GM18517 (cell line): ENCODE results near the gene MOB3C.
"Not testable (repeated sequence)": the region's sequence is repeated elsewhere in the genome, so short reads cannot be mapped to it uniquely, and the experiment has no call there.

ENCODE experiments used
- ATAC-seq: cut with Tn5 transposase; IDR thresholded peaks from one replicate; pipeline ENCODE4 v1.9.1; 2021; ENCODE audit warnings: mild to moderate bottlenecking, moderate library complexity; ENCODE audit not compliant: unreplicated experiment

MOB3C gene

DNA sequence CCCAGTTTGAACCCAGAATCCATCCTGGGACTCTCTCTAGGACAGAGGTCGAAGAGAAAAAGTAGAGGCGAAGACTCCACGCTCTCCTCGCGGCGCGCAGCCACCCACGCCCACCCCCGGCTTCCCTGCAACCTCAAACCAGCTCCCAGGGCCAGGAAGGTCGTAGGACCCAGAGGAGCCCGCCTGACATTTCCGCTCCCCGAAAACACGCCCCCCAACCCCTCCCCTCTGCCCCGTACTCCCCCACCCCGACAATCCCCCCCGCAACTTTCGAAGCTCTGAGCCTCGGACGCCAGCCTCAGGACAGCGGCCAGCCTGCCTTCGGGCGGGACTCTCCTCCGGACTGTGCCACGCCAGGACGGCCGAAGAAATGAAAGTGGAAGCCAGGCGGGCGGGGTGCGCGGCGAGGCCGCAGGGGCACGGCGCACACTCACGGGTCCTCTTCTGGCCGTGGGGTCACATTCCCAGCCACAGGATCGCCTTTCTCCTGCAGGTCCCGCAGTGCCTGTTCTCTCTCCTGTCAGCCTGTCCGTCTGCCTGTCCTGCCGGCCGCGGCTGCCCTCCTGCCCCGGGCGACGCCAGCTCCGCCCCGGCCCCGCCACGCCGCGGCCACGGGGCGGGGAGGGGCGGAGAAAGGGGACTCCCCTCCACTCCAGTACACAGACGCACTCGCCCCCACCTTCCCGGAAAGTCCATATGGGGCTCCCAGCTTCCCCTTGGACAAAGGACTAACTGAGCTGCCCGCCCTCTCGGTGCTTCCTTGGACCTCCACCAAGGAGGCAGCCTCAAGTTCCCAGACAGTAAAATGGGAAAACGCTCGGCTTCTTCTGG lies at the start of gene MOB3C:
Gene MOB3C (minus strand): TSS at position 535 of the 831 bp plus-strand sequence. CDS start 3,490 bp downstream, outside the sequence.
- ATAC-seq, result no peak

DNA sequence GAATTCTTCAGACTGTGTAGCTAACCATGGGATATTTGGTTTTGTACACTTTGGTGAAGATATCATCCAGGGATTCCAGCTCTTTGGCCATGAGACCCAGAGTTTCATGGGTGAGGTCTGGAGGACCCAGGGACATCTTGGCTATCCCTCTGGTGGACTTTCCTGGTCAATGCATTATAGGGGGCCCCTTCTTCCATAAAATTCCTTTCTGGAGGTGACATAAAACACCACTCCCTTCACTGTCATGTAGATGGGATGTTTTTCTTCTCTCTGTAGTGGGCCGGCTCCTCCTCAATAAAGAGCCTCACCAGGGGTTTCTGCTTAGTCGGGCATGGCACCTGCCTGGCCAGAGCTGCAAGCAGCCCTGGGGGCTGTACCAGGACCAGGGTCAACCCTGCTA lies 49.4 kb upstream of the MOB3C start:
- no peak for ATAC-seq

DNA sequence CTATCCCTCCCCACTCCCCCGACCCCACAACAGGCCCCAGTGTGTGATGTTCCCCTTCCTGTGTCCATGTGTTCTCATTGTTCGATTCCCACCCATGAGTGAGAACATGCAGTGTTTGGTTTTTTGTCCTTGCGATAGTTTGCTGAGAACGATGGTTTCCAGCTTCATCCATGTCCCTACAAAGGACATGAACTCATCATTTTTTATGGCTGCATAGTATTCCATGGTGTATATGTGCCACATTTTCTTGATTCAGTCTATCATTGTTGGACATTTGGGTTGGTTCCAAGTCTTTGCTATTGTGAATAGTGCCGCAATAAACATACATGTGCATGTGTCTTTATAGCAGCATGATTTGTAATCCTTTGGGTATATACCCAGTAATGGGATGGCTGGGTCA lies 46.3 kb upstream of the MOB3C start:
- not testable (repeated sequence) for ATAC-seq

DNA sequence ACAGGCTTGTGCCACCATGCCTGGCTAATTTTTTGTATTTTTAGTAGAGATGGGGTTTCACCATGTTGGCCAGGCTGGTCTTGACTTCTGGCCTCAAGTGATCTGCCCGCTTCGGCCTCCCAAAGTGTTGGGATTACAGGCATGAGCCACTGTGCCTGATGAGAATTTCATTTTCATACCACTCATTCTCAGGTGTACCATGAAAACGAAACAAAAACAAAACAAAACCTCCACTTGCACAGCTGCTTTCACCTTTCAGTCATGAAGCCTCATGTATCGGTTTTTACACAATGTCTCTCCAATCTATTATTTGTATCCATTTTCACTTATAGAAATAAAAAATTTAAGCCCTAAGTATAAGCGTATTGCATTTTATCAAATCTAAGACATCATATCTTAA lies 43.5 kb upstream of the MOB3C start:
- ATAC-seq, result peak; percentile 72

DNA sequence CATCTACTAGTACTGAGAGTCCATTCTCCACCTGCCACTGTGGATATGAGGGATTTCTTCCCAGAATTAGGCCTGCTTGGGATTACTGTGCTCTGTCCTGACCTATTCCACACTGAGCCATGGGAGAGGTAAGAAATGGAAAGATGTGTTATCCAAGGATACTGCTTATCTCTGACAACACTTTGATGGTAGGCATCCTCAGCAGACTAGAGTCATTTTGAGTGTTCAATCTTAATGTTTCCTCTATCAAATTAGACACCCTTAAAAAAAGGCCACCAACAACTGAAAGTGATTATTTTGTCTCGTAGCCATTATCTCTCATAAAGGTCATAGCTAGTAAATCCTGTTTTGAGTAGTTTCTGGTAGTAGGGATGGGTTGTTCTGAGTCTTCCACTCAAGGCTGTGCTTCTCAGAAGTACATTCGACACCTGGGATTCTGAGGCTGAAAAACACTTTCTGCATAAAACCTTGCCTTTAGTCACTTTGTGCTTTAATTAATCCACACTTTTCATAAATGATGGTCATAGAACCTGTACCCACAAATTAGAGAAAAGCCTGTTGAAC lies 42.8 kb upstream of the MOB3C start:
- no peak for ATAC-seq

DNA sequence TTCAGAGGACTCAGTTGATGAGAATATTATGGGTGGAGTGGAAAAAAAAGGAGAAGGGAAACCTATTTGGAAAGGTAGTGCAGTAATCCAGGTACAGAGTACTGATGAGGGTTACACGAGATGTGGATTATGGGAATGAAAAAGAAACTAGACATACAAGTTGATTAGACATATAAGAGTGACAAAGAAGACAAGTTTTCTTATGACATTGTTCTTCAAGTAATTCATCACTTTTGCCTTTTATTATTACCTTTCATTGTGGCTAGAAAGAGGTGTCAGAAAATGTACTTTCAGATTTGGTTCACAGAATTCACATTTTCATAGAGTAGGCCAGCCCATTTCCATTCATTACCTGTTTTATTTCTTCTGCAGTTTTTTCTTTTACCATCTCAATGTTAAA lies 41.2 kb upstream of the MOB3C start:
- no peak for ATAC-seq

DNA sequence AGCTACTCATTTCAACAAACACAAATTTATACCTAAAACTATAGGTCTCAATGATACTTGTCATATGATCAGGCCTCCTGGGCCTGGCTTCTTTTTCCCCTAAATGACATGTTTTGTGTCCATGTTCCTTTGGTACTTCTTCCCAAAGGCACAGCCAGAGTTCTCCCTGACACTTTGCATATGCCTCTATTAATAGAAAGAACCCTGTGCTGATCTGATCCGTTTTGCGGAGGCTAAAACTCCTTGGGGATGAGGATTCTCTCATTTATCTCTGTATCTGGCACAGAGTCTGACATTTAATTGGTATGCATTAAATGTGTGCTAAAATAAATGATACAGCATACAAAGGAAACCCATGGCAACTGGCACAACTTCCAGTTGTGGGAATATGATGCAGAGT lies 40.0 kb upstream of the MOB3C start:
- no peak for ATAC-seq

DNA sequence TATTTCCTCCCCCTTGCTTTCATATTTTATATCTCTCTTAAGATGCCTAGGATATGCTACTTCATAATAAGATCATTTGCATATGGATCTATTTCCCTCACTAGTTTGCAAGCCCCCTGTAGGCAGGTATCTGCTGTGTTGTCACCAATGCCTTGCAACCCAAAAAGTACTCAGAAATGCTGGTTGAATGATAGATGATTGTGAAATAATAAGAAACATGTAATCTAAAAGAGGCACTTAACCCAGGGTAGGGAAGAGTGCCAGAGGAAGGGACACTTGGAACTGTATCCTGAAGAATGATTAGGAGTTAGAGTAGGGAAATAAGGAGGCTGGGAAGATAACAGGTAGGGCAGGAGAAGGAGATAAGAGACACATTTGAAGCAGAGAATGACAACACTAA lies 39.2 kb upstream of the MOB3C start:
- ATAC-seq, result no peak

DNA sequence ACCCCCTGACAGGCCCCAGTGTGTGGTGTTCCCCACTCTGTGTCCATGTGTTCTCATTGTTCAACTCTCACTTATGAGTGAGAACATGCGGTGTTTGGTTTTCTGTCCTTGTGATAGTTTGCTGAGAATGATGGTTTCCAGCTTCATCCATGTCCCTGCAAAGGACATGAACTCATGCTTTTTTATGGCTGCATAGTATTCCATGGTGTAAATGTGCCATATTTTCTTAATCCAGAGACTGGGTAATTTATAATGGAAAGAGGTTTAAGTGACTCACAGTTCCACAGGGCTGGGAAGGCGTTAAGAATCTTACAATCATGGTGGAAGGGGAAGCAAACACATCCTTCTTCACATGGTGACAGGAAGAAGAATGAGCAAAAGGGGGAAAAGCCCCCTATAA lies 38.1 kb upstream of the MOB3C start:
- not testable (repeated sequence) for ATAC-seq

DNA sequence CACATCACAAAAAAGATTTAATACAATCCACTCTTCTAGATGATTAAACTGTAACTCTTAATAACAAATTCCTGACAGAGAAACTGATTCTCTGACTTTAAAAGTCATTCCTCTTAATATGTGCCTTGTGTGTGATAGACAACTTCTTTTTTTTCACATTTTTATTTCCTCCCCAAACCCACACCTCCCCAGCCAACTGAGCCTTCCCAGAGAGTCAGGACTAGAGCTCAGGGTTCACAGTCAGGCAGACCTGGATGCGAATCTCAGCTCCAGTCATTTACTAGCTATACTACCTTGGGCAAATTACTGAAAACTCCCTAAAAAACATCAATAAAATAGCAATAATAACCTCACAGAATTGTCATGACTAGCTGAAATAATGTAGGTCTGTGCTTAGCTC lies 37.4 kb upstream of the MOB3C start:
- no peak for ATAC-seq

DNA sequence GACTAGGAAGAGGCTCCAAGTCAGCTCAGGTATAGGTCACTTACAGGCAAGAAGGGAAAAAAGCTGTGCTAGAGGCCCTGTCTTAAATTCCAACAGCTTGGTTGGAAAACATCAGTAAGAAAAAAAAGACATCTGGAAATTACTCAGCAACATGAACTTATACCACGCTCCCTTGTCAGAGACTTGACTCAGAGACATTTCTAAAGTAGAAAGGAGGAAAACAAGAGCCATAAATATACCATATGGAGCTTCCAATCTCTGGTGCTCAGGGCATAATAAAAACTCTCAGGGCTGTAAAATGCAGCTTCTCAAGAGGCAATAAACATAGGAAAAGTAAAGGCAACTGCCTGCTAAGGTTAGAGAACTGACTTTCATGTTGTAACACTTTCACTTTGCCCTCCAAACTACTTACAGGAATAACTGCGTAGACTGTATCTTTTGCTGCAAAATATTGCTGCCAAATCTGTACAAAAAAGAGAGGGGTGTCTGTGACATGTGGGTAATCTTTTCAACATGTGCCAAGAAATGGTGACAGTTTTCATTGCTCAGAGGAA lies 36.9 kb upstream of the MOB3C start:
- ATAC-seq, result no peak

DNA sequence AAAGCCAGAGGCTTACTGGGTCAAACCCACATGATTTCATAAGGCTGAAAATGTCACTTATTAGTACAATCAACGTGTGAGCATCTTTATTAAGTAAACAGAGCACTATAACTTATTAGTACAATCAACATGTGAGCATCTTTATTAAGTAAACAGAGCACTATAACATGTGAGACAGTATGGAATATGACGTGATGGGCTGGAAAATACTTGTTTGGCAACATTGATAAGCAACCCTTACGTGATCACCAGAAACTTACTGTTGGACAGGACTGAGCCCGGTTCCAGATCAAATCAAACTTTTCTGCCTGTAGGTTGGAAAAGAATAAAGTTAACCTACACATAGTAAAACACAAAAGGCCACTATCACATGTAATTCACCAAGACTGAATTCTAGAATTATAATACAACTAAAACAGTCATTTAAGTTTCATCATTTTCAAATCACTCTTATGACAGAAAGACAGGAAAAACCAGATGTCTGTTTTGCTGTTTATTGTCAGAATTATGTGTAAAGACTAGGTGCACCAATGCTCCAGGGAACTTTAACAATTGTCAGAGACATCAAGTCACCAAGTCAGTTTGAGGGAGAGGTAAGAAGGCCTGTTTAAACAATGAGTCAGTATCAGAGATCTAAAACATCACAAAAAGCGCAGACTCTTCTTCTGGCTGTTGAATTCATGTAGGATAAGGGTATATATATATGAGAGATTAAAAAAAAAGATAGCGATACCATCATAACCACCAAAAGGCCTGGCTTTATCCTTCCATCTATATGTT lies 35.9 kb upstream of the MOB3C start:
- ATAC-seq, result no peak

DNA sequence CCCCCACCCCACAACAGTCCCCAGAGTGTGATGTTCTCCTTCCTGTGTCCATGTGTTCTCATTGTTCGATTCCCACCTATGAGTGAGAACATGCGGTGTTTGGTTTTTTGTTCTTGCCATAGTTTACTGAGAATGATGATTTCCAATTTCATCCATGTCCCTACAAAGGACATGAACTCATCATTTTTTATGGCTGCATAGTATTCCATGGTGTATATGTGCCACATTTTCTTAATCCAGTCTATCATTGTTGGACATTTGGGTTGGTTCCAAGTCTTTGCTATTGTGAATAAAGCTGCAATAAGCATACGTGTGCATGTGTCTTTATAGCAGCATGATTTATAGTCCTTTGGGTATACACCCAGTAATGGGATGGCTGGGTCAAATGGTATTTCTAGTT lies 34.5 kb upstream of the MOB3C start:
- ATAC-seq, result not testable (repeated sequence)

DNA sequence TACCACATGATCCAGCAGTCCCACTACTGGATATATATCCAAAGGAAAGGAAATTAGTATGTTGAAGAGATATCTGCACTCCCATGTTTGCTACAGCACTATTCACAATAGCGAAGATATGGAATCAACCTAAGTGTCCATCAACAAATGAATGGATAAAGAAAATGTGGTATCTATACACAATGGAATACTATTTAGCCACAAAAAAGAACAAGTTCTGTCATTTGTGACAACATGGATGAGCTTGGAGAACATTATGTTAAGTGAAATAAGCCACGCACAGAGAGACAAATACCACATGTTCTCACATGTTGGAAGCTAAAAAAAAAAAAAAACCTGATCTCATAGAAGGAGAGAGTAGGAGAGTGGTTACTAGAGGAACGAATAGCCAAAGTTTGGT lies 33.9 kb upstream of the MOB3C start:
- ATAC-seq, result no peak

DNA sequence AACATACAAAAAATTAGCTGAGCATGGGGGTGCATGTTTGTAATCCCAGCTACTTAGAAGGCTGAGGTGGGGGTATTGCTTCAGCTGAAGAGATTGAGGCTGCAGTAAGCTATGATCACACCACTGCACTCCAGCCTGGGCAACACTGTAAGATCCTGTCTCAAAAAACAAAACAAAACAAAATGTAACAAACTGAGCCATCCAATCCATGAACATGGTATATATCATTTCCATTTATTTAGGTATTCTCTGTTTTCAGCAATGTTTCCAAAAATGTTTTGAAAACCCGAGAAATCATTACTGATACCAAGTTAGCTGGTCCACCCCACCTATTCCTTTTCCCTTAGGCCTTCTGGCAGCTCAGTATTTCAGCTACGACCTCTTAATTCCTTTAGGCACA lies 33.2 kb upstream of the MOB3C start:
- ATAC-seq, result no peak

DNA sequence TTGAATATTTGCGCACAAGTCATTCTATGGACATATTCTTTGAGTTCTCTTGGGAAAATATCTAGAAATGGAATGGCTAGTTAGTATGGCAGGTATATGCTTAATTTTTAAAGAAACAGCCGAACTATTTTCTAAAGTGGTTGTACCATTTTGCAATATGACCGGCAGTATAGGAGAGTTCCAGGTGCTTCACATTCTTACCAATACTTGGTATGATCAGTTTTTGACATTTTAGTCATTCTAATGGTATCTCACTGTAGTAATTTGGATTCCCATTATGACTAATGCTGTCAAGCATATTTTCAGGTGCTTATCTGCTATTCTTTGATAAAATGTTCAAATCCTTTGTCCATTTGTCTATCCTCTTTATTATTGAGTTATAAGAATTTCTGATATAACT lies 31.0 kb upstream of the MOB3C start:
- no peak for ATAC-seq

DNA sequence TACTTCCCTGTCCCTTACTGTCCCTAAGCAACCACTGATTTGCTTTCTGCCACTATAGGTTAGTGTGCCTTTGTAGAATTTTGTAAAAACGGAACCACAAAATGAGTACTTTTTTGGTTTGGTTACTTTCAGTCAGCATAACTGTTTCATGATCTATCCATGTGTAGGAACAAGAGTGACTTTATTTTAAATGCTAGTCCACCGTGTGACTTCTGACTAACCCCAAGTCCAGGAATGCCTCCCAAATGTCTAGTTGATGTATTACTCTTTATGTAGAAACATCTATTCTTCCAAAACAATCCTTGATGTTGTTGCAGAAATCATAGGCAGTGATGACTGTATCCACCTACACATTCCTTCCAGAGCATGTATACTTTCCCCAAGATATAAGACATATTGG lies 30.2 kb upstream of the MOB3C start:
- ATAC-seq, result no peak

DNA sequence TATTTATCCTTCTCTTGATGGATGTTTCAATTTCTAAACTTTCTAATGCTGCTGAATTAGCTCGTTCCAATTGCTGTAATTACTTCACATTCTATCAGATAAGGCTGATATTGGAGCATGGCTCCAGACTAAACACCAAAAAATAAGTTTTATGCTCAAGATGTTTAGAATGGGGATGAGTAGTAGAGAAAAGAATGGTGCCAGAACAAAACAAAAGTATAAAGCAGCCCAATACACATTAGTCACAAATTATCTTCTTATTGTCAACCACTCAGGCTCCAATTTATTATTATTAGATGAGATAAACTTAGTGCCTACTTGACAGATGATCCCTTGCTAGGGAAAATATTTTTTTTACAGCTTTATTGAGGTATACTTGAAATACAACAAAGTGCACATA lies 29.7 kb upstream of the MOB3C start:
- ATAC-seq, result no peak

DNA sequence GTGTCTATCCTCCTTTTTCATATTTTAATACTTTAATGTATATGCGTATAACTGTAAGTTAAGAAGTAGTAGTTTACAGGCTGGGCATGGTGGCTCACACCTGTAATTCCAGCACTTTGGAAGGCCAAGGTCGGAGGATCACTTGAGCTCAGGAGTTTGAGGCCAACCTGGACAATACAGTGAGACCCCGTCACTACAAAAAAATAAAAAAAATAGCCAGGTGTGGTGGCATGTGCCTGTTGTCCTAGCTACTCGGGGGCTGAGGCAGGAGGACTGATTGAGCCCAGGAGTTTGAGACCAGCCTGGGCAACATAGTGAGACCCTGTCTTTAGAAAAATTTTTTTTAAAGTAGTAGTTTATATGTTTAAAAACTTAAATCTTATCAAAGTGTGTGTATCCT lies 29.2 kb upstream of the MOB3C start:
- ATAC-seq, result no peak

DNA sequence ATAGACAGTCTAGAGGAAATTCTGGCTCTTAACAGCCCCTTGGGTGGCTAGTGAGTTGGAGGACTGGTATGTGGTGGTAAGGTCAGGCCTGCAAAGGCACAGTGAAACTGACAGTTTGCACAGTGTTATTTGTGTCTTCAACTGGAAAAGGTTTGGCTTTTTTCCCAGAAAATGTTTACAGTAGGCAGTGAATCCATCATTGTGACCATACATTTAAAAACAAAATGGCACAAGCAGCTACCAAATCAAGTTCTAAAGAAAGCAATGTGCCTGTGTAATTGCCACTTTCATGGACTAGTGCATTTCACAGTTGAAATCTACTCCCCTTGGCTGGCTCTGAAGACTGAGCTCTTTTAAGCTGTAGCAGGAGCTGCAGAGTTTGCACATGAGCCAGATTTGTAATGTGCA lies 26.8 kb upstream of the MOB3C start:
- no peak for ATAC-seq

DNA sequence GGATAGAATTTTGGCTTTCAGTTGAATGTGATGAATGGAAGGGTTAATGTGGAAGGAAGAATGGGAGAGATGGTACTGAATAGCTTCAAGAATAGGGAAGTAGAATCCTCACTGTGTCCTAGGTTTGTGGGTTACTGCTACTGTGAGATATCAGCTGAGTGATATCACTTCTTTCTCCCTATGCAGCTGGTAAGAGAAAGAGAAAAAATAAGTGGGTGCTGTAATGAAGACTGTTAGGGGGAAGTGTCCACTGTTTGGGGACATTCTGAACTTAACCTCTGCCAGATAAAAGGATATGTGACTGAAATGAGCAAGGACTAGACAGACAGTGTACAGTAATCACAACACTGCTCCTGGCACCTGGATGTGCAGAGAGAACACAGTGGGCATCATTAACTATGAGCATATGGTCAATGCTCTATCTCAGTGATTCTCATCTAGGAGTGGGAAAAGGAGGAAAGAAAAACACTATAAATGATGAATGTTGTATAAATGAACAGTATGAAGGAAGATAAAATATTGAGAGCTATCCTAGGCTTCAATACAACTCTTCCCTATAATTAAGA lies 25.6 kb upstream of the MOB3C start:
- no peak for ATAC-seq
